Measurements from ENCODE around the gene SGMS1.
"Not testable (repeated sequence)": the region's sequence is repeated elsewhere in the genome, so short reads cannot be mapped to it uniquely, and the experiment has no call there.

Gene SGMS1

DNA sequence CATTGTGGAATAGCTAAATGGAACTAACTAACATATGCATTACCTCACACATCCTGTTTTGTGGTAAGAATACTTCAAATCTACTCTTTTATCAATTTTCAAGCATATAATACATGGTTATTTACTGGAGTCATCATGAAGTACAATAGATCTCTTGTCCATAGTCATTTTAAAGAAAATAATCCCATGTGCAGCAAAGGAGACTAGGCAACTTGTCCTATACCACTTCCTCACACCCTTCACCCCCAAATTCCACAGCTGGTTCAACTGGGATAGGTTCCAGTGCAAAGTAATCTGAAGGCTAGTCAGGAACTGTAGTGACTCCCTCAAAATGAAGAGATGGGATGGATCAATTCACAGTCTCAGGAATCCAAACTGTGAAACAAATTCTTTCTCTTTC is 176.1 kb downstream of the SGMS1 start:
- DNase-seq = no peak

DNA sequence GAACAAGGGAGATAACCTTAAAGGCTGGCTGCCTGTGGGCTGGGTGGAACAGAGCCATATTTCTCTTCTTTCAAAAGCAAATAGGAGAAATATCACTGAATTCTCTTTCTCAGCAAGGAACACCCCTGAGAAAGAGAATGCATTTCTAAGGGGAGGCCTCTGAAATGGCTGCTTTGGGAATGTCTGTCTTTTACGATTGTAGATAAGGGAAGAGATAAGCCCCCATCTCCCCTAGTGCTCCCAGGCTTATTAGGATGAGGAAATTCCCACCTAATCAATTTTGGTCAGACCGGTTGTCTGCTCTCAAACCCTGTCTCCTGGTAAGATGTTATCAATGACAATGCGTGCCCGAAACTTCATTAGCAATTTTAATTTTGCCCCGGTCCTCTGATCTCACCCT is 178.0 kb downstream of the SGMS1 start:
- DNase-seq = not testable (repeated sequence)

DNA sequence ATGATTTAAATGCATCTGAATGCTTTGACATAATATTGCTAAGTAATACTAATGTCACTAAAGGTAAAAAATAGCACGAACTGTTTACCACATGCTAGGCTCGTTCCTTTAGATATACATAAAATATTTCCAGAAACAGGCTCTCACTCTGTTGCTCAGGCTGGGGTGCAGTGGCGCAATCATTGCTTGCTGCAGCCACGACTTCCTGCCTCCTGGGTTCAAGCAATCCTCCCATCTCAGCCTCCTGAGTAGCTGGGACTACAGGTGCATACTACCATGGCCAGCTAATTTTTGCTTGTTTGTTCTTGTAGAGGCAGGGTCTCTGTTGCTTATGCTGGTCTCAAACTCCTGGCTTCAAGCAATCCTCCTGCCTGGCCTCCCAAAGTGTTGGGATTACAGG is 183.3 kb downstream of the SGMS1 start:
- no peak for DNase-seq

DNA sequence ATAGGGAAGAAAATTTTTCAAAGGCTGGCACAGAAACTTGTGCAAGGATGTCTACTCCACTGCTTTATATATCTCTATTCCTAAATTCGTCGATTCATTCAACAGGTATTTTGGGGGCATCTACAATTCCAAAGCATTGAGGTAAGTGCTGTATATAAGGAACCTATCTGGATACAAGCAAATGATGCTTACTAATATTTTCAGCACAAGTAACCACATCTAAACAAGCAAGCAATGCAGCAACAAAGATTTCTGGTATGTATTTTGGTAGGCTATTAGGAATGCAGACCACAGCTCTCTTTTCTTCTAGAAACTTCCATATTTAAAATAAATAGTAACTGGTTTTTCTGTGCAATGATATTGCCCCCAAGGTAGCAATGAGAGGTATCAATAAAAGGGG is 183.9 kb downstream of the SGMS1 start:
- no peak for DNase-seq

DNA sequence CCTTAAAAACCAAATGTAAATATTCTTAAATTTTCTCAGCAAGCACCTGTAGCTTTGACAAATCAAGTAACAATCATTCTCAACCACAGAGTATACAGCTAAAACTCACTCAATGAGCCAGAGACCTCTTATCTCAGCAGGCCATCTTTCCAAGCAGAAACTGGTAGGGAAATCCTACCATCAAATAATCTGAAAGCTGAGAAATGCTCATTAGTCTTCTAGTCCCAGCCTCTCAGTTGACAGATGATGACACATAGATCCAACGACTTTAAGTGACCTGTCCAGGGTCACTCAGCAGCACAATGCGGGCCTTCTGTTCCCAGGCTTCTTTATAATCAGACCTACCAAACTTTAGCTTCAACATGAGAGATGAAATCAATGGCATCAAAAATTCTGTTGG is 184.6 kb downstream of the SGMS1 start:
- no peak for DNase-seq

DNA sequence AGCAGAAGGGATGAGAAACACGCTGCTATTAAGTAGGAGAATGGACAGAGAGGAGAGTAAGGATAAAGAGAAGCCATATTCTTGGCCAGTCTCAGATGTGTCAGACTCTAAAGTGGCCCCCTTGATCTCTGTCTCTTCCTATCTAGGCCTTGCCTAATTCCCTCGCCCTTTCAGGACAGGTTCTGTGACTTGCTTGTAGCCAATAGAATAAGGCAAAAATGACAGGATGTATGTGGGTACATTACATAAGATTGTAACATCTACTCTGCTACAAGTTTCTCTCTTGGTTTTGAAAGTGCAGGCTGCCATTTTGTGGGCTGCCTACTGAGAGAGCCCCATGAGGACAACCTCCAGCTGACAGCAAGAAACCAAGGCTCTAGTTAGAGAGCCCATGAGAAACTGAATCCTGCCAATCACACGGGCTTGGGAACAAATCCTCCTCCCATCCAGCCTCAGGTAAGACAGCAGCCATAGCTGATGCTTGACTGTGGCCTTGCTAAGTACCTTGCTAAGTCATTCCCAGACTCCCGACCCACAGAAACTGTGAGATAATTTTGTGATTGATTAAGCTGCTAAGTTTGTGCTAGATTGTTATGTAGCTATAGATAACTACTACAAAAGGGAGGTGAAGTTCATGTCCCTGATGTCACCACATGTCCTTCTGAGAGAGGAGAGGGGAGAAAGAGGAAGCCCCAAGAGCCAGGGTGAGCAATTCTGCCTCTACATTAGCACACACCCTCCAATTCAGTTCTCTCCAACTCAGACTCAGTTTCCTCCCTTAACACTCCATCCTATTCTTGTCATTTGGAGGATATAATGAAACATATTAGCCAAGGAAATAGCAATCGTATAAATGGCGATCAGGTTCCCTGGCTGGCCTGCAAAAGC is 185.5 kb downstream of the SGMS1 start:
- DNase-seq = no peak

DNA sequence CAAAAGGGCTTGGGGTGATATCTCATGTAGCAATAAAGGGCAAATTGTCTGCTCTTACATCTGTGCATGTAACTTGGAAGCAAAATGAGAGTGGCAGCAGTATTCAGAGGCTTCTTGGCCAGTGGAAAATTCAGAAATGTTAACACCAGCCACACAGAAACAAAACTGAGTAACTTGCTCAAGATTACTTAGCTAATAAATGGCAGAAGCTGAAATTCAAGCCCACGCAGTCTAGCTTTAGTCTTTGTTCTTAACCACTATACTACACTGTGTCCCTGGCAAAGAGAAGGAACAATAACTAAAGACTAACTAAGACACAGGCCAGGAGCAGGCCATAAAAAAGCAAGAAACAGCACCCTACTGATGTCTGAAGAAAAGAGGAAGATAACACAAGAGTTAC is 186.5 kb downstream of the SGMS1 start:
- DNase-seq = no peak

DNA sequence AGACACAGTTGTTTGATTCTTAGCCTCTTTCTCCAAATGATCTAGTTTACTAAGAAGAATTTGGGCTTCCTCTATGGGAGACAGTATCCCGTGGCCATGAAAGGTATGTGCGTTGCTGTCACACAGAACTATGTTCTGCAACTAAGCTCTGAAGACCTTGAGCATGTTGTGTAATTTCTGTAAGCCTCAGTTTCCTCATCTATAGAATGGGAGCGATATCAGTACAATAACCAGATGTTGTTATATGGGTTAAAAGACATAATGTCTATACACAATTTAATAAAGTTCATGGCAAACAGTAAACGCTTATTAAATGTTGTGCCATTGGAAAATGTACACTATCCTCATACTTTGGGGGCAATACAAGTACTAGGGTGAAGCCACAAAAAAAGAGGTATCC is 187.0 kb downstream of the SGMS1 start:
- no peak for DNase-seq

DNA sequence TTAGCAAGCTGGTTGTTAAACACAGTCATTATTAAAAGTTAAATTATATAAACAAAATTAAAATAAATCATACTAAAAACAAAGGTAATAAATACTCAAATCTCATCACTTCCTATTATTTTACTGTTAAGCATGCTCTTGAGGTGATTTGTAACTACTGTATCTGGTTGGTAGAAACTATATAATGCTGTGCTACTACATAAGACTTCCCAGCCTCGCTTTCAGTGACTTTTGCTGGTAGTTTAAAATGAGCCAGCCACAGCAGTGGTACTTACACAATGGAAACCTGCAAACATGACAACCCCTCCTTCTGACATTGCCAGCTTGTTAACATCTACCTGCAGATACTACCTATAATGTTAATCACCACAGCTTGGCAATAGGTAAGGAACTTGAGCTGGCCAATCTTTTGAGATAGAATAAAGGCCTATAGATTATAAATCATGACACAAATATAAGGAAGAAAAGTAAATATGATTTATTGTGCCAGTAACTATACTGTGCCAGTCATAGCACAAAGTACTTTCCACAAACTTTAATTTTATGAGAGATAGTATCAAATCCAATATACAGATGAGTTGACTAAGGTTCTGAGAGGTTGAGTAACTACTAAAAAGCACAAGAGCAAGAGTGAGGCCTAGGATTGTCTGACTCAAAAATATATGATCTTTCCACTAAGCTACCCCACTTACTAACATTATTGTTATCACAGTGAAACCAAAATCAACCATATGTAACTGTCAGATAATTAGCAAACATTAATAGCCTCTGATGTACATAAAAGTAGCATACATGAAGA is 191.3 kb downstream of the SGMS1 start:
- DNase-seq = no peak

DNA sequence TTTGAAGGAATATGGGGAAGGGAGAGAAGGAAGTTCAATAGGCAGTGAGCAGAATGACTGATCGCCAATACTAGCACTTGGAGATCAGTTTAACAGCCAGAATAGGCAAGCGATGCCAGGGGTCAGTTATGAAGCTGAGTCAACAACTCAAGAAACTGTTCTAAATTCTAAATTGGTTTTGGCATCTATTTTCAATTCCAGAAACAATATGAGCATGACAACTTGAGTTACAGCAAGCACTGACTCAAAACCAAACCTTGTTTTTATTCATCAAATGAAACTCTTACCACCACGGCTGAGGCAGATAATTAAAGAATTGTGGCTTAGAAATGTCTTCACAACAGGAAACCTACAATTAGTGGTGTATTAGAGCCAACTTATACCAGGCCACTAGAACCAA is 192.0 kb downstream of the SGMS1 start:
- DNase-seq = no peak

DNA sequence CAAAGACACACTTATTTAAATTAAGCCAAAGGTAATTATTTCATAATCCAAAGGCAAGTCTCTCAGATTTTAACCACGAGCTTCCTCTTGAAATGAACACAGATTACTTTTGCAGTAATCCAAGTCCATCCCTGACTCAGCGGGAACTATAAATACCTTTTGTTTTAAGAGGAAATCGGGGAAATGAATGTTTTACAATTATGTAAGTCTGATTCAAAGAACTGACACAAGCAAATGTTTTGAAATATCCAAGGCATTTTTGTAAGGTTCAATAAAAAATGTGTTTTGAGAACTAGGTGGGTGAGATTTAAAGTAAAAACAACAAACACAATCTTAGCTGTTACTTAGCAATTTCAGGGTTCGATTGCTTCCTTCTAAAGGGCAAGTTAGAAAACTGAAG is 192.6 kb downstream of the SGMS1 start:
- no peak for DNase-seq

DNA sequence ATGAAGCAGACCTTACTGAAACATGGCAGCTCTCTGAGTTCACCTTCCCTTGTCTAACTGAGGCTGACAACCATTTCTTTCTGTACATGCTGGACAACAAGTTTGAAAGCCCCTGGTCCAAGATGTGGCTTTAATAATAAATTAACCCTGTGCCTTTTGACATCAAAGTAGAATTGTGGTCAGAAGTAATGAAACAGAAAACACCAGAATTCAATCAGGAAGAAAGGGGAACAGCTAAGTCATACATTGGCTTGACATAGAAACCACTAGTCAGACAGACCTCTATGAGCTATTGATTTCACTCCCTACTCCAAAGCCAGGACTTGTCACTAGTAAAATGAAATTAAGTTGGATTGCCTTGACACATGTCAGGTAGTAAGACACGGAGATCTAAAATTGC is 197.3 kb downstream of the SGMS1 start:
- no peak for DNase-seq

DNA sequence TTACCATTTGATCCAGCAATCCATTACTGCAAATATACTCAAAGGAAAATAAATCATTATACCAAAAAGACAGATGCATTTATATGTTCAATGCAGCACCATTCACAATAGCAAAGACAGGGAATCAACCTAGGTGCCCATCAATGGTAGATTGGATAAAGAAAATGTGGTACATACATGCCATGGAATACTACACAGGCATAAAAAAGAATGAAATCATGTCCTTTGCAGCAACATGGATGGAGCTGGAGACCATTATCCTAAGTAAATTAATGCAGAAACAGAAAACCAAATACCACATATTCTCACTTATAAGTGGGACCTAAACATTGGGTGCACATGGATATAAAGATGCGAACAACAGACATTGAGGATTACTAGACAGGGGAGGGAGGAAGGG is 198.5 kb downstream of the SGMS1 start:
- not testable (repeated sequence) for DNase-seq

DNA sequence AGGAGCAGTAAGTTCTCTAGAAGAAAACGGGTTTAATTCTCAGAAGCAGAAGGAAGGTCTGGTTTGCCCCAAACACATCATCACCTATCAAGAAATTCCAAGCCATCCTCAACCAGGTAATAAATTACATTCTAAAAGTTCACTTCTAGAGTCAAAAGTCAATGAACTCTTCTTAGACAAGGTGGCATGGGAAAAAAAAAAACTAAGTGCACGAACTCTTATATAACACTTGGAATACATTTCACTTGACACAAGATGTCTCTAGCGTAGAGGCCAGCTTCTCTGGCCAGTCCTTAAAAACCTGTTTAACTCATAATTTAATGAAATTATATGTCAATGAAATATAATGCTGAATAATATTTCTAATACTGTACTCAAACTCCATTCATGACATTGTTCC is 200.3 kb downstream of the SGMS1 start:
- DNase-seq = no peak

DNA sequence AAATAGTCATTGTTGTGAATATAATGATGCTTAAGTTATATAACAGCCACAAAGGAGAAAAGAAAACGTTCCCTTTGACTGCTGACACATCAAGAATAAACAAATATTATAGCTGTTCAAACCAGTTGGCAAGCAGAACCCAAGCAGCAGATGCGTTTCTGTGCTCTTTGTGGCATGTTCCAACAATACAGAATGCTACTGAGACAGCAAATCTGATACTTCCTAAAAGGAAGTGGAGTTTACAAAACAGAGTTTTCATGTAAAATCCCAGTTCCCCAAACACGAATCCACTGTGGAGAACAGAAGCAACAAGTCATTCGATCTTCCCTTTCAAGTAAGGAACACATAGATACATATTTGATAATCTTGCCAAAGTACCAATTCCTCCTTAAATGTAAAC is 201.5 kb downstream of the SGMS1 start:
- DNase-seq = no peak

DNA sequence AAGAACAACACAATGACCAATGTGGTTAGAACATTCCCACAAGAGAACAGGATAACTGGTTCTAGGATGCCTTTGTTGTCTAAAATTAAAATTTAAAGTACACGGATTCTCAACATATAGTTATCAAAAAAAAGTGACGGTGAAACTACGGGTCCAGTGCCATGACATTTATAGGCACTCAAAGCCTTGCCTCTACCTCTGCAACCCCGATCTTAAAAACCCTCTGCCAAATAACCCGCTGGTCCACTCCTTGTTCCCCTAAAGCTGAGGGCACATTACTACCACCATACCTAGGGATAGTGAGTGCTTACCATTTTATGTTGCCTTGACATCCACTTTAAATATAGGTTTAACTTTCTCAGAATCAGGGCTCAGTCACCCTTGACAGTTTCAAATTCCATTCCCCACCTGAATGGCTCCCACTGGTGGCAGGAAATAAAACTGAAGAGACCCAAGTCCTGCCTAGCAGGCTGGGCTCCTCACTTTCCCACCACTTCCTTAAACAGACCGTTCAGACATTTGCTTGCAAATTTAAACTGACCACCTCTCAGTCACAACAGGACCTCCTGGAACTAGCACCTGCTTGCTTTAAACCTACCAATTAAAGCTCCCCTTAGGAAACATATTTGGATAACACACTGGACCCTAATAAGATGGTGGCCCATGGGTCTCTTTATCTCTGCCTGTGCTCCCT is 202.6 kb downstream of the SGMS1 start:
- peak; percentile 37 to 43 for DNase-seq

DNA sequence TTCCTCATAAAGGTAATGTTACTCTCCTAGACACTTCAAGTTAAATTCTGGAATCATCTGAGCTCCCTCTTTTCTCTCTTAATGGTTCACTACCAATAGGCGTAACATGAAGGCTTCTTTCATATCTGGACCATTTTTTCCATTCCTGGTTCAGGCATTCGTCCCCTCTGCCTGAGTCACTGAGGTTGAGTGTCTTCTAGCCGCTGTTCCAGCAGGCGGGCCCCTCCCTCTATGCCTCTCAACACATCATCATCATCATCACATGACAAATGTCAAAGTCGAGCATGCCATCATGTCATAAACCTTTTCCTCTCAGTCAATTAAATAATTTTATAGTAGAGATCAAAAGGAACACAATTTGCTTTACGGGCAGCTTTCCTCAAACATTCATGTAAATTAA is 203.6 kb downstream of the SGMS1 start:
- DNase-seq = no peak

DNA sequence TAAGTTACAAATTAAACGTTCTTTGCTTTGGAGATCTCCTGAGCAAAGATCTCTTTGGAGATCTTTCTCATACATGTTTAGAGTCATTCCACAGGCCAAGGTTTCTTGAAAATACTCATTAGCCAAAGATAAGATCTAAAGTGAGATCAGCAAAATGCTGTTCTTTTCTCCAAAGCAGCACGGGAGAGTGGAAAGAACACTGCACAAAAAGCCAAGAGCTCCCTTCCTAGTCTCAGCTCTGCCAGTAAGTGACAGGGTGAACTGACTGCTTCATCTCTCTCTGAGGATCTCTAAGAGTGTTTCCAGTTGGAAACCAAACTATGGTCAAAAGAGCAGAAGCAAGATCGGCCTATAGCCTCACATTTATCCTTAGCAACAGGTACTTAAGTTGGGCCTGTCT is 204.0 kb downstream of the SGMS1 start:
- no peak for DNase-seq

DNA sequence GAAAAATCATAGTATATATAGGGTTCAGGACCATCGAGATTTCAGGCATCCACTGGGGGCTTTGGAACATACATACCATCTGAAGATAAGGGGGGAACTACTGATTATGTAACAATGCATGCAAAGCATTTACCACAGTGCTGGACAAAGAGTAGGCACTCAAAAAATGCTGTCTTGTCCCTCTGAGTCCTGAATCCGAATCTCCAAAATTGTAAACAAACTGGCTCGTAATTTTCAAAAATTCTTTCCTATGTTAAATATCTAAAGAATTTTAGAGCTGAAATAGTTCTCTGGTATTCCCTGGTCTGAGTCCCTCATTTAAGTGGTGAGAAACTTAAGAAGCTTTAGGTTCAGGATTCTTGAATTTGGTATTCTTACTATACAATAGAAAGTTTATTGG is 204.7 kb downstream of the SGMS1 start:
- DNase-seq = no peak

DNA sequence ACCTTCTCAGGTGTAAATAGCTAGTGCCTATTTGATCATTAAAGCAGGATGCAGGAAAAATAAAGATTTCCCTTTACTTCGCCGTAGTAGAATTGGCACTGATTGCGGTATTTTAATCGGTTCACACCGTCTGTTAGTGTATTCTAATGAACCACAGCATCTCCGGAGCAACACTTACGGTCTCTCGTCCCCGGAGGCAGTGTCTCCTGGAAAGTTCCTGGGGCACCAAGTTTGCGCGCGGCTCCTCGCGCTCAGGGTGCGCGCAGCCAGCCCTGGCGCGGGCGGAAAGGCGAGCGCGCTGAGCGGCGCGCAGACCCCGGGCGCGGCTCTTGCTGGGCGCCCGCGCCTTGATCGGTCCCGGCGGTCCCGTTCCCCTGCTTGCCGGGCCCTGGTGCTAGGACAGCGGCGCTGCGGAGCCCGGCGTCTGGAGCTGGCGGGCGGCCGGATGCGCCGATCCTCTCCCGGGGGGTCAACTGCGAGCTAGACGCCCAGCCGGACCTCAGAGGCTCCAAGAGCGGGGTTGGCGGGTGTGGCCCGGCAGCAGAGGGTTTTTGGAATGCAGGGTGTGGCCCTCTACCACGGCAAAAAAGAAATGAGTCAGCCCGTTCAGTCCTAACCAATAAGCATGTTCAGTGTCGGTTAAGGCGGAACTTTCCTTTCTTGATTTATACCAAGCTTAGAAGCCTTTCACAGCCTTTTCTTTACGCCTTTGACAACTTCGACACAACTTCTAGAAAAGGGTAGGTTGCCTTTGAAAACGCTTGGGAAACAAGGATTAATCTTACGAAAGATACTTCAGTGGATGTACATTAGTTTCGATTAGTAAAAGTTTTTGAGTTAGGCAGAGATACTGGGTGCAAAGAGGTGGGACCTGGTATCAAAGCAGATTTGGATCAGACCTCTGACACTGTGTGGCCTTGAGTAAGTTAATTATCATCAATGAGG is 205.6 kb downstream of the SGMS1 start:
- peak; percentile 45 to 56 for DNase-seq

DNA sequence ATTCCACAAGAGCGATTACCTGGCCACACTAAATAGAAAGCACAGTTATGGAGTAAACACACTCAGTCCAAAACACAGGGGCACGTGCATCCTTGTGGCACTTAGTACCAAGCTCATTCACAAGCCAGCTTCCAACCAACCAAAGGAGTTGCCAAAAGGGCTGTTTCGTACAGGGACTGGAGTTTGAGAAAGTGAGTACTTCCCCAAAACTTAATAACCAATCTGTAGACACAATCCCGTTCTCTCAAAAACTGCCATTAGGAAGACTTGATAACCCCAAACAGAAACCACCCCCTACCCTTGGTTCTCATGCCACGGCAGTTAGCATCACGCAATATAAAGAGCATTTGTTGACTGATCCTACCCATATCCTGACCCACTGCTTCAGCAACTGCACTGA is 206.3 kb downstream of the SGMS1 start:
- DNase-seq = no peak

DNA sequence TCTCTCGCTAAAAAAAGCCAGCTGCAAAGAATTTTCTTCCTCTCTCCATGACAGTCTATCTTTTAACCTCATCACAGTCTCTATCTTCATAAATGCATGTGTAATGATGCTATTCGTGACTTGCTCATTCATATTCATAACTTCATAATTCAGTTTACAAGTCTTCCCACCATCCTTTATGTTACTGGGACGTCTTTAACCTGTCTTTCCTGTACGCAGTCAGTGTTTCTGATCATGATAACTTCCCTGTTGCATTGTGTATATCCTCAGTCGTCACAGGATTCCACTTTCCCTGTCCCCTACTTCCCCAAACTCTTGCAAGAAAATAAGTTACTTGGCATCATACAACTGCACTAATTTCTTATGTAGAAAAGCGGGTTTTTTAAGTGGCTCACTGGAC is 206.9 kb downstream of the SGMS1 start:
- DNase-seq = no peak

Measured in CD4-positive, alpha-beta T cell treated with Interleukin-1 beta for 1 hour (primary cell).